ENCODE data around the gene PADI1.

Gene PADI1

GRCh38 chr1:17198476-17199258 is 6.3 kb upstream of the PADI1 start:
- DNase-seq: no peak

- DNase-seq: no peak
Measured at GRCh38 chr1:17199267-17200044, 5.5 kb upstream of the PADI1 start.

- no peak for DNase-seq
Measured at GRCh38 chr1:17200246-17200645, 4.7 kb upstream of the PADI1 start.

GRCh38 chr1:17200756-17201155 is 4.2 kb upstream of the PADI1 start:
- DNase-seq: no peak

- no peak for DNase-seq
Measured at GRCh38 chr1:17201201-17202021, 3.5 kb upstream of the PADI1 start.

- DNase-seq: no peak
Measured at GRCh38 chr1:17205652-17206051, 724 bp downstream of the PADI1 start.

GRCh38 chr1:17206196-17206595 is 1.3 kb downstream of the PADI1 start:
- DNase-seq: no peak

- no peak for DNase-seq
Measured at GRCh38 chr1:17207046-17207445, 2.1 kb downstream of the PADI1 start.

- DNase-seq: no peak
Measured at GRCh38 chr1:17207540-17207939, 2.6 kb downstream of the PADI1 start.

GRCh38 chr1:17207966-17208418 is 3.1 kb downstream of the PADI1 start:
- peak; percentile 6 for DNase-seq

- DNase-seq: no peak
Measured at GRCh38 chr1:17208546-17208945, 3.6 kb downstream of the PADI1 start.

- no peak for DNase-seq
Measured at GRCh38 chr1:17209430-17209829, 4.5 kb downstream of the PADI1 start.

GRCh38 chr1:17210176-17210575 is 5.2 kb downstream of the PADI1 start:
- DNase-seq: no peak

GRCh38 chr1:17211377-17211776 is 6.4 kb downstream of the PADI1 start:
- DNase-seq: no peak

GRCh38 chr1:17212009-17212408 is 7.1 kb downstream of the PADI1 start:
- DNase-seq: no peak

- DNase-seq: peak; percentile 74
Measured at GRCh38 chr1:17212487-17213121, 7.7 kb downstream of the PADI1 start.

- DNase-seq: no peak
Measured at GRCh38 chr1:17213148-17213781, 8.3 kb downstream of the PADI1 start.

GRCh38 chr1:17213782-17214148 is 8.8 kb downstream of the PADI1 start:
- DNase-seq: no peak

GRCh38 chr1:17214876-17215544 is 10.1 kb downstream of the PADI1 start:
- no peak for DNase-seq

GRCh38 chr1:17215545-17215890 is 10.6 kb downstream of the PADI1 start:
- no peak for DNase-seq

- no peak for DNase-seq
Measured at GRCh38 chr1:17216078-17216477, 11.2 kb downstream of the PADI1 start.

- no peak for DNase-seq
Measured at GRCh38 chr1:17217607-17218006, 12.7 kb downstream of the PADI1 start.
